ENCODE results near the gene IL13RA2.

Gene IL13RA2, protein sequence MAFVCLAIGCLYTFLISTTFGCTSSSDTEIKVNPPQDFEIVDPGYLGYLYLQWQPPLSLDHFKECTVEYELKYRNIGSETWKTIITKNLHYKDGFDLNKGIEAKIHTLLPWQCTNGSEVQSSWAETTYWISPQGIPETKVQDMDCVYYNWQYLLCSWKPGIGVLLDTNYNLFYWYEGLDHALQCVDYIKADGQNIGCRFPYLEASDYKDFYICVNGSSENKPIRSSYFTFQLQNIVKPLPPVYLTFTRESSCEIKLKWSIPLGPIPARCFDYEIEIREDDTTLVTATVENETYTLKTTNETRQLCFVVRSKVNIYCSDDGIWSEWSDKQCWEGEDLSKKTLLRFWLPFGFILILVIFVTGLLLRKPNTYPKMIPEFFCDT

GRCh38 chrX:115017455-115017854 is at the start of gene IL13RA2:
Gene IL13RA2 (minus strand): TSS chrX:115017616. CDS start chrX:115017269, 347 bp downstream.
- no peak for DNase-seq

DNA sequence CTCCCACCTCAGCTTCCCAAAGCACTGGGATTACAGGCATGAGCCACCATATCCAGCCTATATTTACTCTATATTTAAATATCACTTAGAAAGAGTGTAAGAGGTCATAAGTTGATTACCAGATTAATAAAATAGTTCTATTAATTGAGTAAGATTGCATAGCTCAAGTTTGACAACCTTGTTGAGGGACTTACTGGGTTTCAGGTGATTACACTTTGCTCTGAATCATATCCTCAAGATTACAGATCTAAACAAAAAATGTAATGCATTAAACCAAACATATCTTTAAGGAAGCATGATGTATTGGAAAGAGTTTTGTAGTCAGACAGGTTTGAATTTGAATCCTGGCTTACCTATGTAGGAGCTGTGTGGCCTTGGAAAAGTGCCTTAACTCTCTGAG is 47.9 kb upstream of the IL13RA2 start:
- DNase-seq, result no peak

GRCh38 chrX:115060013-115060412 is 42.6 kb upstream of the IL13RA2 start:
- no peak for DNase-seq

GRCh38 chrX:115058276-115058675 is 40.9 kb upstream of the IL13RA2 start:
- DNase-seq, result no peak

DNA sequence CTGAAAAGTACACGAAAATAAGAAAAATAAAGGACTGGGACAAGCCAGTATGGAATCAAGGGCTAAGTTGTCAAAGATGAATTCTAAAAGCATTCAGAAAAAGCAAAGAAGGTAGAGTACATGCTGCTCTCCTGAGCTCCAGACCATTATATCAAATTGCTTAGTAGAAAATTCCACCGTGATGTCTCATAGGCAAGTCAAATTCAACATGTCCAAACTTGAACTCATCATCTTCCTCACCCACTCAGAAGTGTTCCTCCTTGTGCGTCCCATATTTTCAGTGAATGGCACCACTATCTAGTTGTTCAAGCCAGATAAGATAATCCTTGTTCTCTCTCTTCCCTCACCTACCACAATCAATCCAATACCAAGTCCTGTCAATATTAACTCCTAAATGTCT is 37.5 kb upstream of the IL13RA2 start:
- no peak for DNase-seq

DNA sequence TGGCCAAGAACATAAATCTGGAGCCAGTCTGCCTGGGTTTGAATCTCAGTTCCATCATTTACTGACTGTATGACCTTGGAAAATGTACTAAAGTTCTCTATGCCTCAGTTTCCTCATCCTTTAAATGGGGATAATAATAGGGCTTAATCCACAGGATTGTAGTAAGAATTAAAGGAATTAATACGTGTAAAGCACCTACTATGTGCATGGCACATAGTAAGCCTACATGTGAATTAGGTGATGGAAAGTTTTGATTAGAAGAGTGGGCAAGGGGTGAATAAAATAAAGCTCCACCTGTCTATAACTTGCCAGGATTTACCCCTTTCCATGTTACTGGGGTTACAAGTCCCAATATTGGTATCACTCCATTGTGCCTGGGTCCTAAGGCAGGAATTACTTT is 35.8 kb upstream of the IL13RA2 start:
- DNase-seq, result no peak

GRCh38 chrX:115047715-115048114 is 30.3 kb upstream of the IL13RA2 start:
- no peak for DNase-seq

GRCh38 chrX:115047181-115047580 is 29.8 kb upstream of the IL13RA2 start:
- DNase-seq, result no peak

- DNase-seq, result no peak
Measured at GRCh38 chrX:115040417-115040816, 23.0 kb upstream of the IL13RA2 start.

DNA sequence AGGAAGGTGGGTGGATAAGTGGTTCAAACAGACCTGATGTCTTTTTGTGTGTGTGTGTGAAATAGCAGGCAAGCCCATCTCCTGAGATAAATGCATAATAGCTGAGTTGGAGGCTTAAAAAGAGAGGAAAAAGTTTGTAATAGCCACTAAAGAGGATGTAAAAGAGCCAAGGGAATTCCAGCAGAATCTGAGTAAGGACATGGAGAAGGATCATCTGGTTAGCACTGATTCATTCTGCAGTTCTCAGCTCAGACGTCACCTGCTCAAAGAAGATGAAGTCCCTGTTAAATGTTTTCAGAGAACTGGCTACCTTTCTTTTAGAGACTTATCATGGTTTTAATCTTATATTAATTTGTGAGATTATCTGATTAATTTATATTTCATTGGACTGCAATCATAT is 21.0 kb upstream of the IL13RA2 start:
- no peak for DNase-seq

- DNase-seq, result no peak
Measured at GRCh38 chrX:115036029-115036428, 18.6 kb upstream of the IL13RA2 start.

- DNase-seq, result no peak
Measured at GRCh38 chrX:115031989-115032388, 14.6 kb upstream of the IL13RA2 start.

- DNase-seq, result no peak
Measured at GRCh38 chrX:115030625-115031024, 13.2 kb upstream of the IL13RA2 start.

- DNase-seq, result no peak
Measured at GRCh38 chrX:115029869-115030570, 12.6 kb upstream of the IL13RA2 start.

- DNase-seq, result no peak
Measured at GRCh38 chrX:115029440-115029839, 12.0 kb upstream of the IL13RA2 start.

GRCh38 chrX:115023811-115024210 is 6.4 kb upstream of the IL13RA2 start:
- DNase-seq, result no peak

GRCh38 chrX:115023139-115023538 is 5.7 kb upstream of the IL13RA2 start:
- no peak for DNase-seq

DNA sequence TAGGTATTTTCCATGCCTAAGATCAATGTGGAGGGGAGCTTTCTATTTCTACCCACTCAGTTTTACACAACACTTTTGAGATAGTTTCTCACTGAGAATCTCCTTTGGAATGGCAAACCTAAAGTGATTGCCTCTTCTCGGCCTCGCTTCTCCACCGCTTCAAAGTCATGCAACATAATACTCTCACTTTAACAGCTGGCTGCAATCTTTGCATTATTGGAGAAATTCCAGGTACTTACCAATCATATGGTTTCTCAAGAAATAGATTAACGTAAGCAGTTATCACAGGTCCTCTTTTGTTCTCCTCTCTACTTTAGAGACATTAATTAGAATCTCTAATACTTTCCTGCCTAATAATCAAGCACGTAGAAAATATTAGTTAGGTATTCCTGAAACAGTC is 3.7 kb upstream of the IL13RA2 start:
- no peak for DNase-seq

DNA sequence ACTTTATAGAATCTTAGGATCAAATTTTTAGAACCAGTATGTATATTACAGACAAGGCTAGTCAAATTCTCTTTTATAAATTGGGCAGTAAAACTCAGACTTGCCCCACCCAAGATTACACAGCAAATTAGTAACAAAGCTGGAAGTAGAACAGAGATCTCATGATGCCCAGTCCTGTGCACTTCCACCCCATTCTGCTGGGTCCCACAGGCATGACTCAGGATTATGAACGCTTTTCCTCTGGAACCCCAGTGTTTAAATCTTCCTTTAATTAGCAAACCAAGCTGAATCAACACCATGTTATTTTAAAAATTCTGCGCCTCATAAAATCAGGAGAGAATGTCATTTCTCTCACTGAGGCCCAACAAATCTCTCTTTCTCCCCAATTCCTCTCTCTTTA is 1.5 kb upstream of the IL13RA2 start:
- no peak for DNase-seq

DNA sequence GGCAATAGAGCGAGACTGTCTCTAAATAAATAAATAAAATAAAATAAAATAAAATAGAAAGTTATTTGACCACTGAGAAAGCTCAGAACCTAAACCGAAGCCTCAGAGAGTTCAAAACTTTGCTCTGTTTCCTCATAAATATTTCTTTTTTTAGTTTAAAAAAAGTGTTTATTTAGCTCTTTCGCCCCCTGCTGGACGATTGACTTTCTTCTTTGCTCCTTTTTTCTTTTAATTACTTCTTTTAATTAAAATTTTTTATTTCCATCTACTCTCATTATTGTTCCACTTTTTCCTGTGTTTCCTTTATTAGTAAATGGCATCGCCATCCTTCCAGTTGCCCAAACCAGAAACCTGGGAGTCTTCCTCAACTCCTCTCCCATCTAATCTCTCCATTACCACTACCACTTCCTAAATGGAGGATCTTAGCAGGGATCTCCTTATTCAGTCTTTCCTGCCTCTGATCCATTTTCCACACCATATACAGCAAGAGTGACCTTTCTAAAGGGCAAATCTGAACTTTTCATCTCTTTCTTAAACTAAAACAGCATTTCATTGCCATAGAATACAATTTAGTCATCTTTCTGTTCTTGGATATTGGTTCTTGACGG is 728 bp upstream of the IL13RA2 start:
- DNase-seq, result no peak

DNA sequence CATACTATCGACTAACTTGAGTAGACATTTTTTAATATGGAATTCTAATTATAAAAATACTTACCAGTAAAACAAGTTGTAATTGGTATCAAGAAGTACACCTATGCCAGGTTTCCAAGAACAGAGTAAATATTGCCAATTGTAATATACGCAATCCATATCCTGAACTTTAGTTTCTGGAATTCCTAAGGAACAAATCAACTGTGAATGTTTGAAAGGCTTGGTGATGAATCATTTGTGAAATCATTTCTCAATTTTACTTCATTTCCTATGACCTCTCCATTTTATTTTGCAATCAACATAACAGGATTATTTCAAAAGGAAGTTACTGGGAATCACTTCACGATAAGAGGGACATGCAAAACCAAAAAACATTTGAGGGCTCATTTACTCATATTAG is 3.7 kb downstream of the IL13RA2 start:
- no peak for DNase-seq

DNA sequence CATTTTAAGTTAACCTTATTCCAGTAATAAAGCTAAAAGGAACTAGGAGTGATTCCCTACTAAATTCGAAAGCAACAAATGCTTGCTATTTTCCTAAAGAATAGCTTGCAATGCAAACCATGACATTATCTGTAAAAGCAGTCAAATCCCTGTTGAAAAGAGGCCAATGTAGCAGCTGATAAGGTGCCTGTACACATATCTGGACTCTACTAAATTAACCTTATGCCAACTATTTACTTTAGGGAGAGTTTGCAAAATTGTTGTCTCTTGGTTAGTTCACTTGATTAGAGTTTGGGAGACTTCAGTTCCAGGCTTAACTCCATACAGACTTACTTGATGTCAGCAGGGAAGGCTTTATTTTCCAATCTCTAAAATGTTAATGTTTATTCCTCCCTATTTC is 6.0 kb downstream of the IL13RA2 start:
- no peak for DNase-seq

DNA sequence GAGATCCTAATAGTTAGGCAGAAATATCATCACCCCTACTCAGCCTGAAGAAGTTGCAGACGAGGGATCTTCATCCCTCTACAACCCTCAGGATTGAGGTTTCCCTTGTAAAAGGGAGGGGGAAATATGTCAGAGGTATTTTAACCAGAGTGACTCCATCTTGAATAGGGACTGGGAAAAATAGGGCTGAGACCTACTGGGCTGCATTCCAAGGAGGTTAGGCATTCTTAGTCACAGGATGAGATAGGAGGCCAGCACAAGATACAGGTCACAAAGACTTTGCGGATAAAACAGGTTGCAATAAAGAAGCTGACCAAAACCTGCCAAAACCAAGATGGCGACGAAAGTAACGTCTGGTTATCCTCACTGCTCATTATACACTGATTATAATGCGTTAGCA is 17.5 kb downstream of the IL13RA2 start:
- no peak for DNase-seq

- DNase-seq, result no peak
Measured at GRCh38 chrX:114997779-114998178, 19.6 kb downstream of the IL13RA2 start.

All from stimulated activated CD4-positive, alpha-beta T cell treated with anti-CD3 and anti-CD28 coated beads, Interleukin-12 subunit alpha, Interleukin-12 subunit beta, amount 100 ng/mL, for 4 hours (primary cell).